Measurements from ENCODE around the gene AK1. TPM values are rescaled to one million over a fixed set of nuclear protein-coding genes. Genes with fewer than 3 reads are reported as not detected.

Gene AK1
- total RNA-seq, 1 donor from 2014 or later: 185 TPM

GRCh38 chr9:127878652-127879390 is 1.3 kb upstream of the AK1 start:
- Histone ChIP-seq H3K36me3 (no peaks in the 10 kb centered on the region), H3K9me3 (no peaks in the 10 kb centered on the region), H3K4me1 (peaks cover 45% of the 10 kb centered on the region), H3K27me3 (ENCODE audit: low read depth) (no peaks in the 10 kb centered on the region), H3K27ac (no peak overlapping the region), H3K4me3 (no peak overlapping the region)
- intact Hi-C loops (cut with DNase I): no loop called here
- no peak for TF ChIP-seq CTCF (IDR thresholded peaks at IDR 0.05)
- peak; percentile 2 to 3 for ATAC-seq
- no peak for DNase-seq

- intact Hi-C loops (cut with DNase I): no loop called here
- H3K9me3 ChIP-seq: no peaks in the 10 kb centered on the region
- H3K4me1 ChIP-seq: peaks cover 52% of the 10 kb centered on the region
- DNase-seq (no peak), ATAC-seq (no peak)
- H3K4me3 ChIP-seq: peak overlapping the region; percentile 67
- no peak for TF ChIP-seq CTCF (IDR thresholded peaks at IDR 0.05)
- H3K36me3 ChIP-seq: peaks cover under 1% of the 10 kb centered on the region
- H3K27ac ChIP-seq: peak overlapping the region; percentile 78
- H3K27me3 ChIP-seq (ENCODE audit: low read depth): no peaks in the 10 kb centered on the region
Observed at GRCh38 chr9:127878001-127878651, 651 bp upstream of the AK1 start.

- peaks cover 54% of the 10 kb centered on the region for H3K4me1 ChIP-seq
- no peak for TF ChIP-seq CTCF (IDR thresholded peaks at IDR 0.05)
Observed at GRCh38 chr9:127876764-127877562, 512 bp downstream of the AK1 start.

GRCh38 chr9:127876026-127876763 is 1.3 kb downstream of the AK1 start:
- H3K36me3 ChIP-seq: peaks cover 19% of the 10 kb centered on the region
- ATAC-seq: peak; percentile 63 to 64
- peaks cover 54% of the 10 kb centered on the region for H3K4me1 ChIP-seq
- intact Hi-C loops (cut with DNase I): no loop called here
- H3K27me3 ChIP-seq (ENCODE audit: low read depth): no peaks in the 10 kb centered on the region
- H3K9me3 ChIP-seq: no peaks in the 10 kb centered on the region
- H3K4me3 ChIP-seq: peak overlapping the region; percentile 67
- TF ChIP-seq CTCF (IDR thresholded peaks at IDR 0.05): no peak
- H3K27ac ChIP-seq: peak overlapping the region; percentile 78
- peak; percentile 77 for DNase-seq

More at GRCh38 chr9:127876764-127877562, 512 bp downstream of the AK1 start:
- Histone ChIP-seq H3K36me3 (peaks cover 11% of the 10 kb centered on the region), H3K27ac (peak overlapping the region; percentile 78), H3K9me3 (no peaks in the 10 kb centered on the region), H3K4me3 (peak overlapping the region; percentile 67), H3K27me3 (ENCODE audit: low read depth) (no peaks in the 10 kb centered on the region)
- peak; percentile 39 to 48 for ATAC-seq
- no peak for DNase-seq
- intact Hi-C loops (cut with DNase I): no loop called here

Measured in lower lobe of right lung (tissue), 2 donors.